Gastroesophageal sphincter (tissue), 4 donors: ENCODE results near the gene AKAP4. TPM values are rescaled to one million over a fixed set of nuclear protein-coding genes. Genes with fewer than 3 reads are reported as not detected.

ENCODE experiments used
- ATAC-seq: fragments of 150-250 bp; one replicate; pipeline ENCODE4 v1.9.1; 2016; ENCODE audit warnings: mild to moderate bottlenecking, moderate library complexity
- H3K27ac ChIP-seq, 4 donors: fragments of 200-600 bp; sonication (generic) in 3 of 4; 1 replicate in 3 of 4; 2 replicates in 1 of 4; pipeline ENCODE4 v1.5.1; 2016 to 2019
- H3K27me3 ChIP-seq: fragments of 200-600 bp; sonication (generic); one replicate; pipeline ENCODE4 v1.5.1; 2019
- H3K36me3 ChIP-seq, 2 donors: fragments of 200-600 bp; sonication (generic); one replicate each; pipeline ENCODE4 v1.5.1; 2019; ENCODE audit warnings: control low read depth in 1 of 2
- H3K4me1 ChIP-seq, 3 donors: fragments of 200-600 bp; sonication (generic); 1 replicate in 2 of 3; 2 replicates in 1 of 3; pipeline ENCODE4 v1.5.1; 2016 to 2019; ENCODE audit warnings: control low read depth in 2 of 3
- H3K4me3 ChIP-seq, 2 donors: fragments of 200-600 bp; sonication (generic); one replicate each; pipeline ENCODE4 v1.5.1; 2019; ENCODE audit warnings: mild to moderate bottlenecking in 1 of 2, moderate library complexity in 1 of 2
- H3K9me3 ChIP-seq, 3 donors: fragments of 200-600 bp; sonication (generic); one replicate each; pipeline ENCODE4 v1.5.1; 2017 to 2019; ENCODE audit warnings: control low read depth in 2 of 3
- CTCF ChIP-seq, 4 experiments: fragments of 200-600 bp in 2 of 4; fragments of 450-650 bp in 2 of 4; sonication (generic) in 1 of 4; IDR thresholded peaks; one replicate each; pipeline ENCODE4 v1.5.1; 2017 to 2019; ENCODE audit warnings: antibody characterized with exemption in 4 of 4, mild to moderate bottlenecking in 2 of 4, moderate library complexity in 2 of 4
- EP300 ChIP-seq: sonication (generic); formaldehyde crosslinking; IDR thresholded peaks from one replicate; pipeline ENCODE4 v1.6.1; 2017; ENCODE audit warnings: antibody characterized with exemption, mild to moderate bottlenecking
- POLR2A ChIP-seq, 2 donors: fragments of 450-650 bp; IDR thresholded peaks; one replicate each; pipeline ENCODE4 v1.6.1; 2017; ENCODE audit warnings: antibody characterized with exemption in 2 of 2, mild to moderate bottlenecking in 2 of 2, moderate library complexity in 1 of 2
- POLR2AphosphoS5 ChIP-seq: sonication (generic); formaldehyde crosslinking; IDR thresholded peaks from one replicate; pipeline ENCODE4 v1.6.1; 2017; ENCODE audit warnings: antibody characterized with exemption
- WGBS, 2 donors: methylation state at CpG; one replicate each; pipeline ENCODE4 v1.1.5; 2018; ENCODE audit warnings: low coverage in 1 of 2; 5-methylcytosine and 5-hydroxymethylcytosine counted together
- small RNA-seq, 4 donors: library from RNA; depleted of rRNA; stranded (forward); fragments of <200 nt; gene quantifications; one replicate each; pipeline ENCODE3, GENCODE V24; 2016
- total RNA-seq, 4 donors: library from RNA; depleted of rRNA; stranded (reverse); fragments of >200 nt; gene quantifications; one replicate each; pipeline ENCODE4 v1.1.0, GENCODE V29; 2016

AKAP4 gene
- total RNA-seq, 4 donors from 2014 or later: not detected

- ATAC-seq: no peak
- TF ChIP-seq POLR2A (IDR thresholded peaks at IDR 0.05) (no peak), POLR2AphosphoS5 (no peak), EP300 (no peak), CTCF (IDR thresholded peaks at IDR 0.05) (no peak)
- 0 to 47% methylated on average over 1 to 3 of the region's 4 CpGs for WGBS, 2 donors
- Histone ChIP-seq H3K27me3 (no peaks in the 10 kb centered on the region), H3K4me1 (no peaks in the 10 kb centered on the region), H3K4me3 (no peak overlapping the region), H3K27ac (no peak overlapping the region), H3K9me3 (no peaks in the 10 kb centered on the region), H3K36me3 (no peaks in the 10 kb centered on the region)
Measured at GRCh38 chrX:50157545-50158135, 43.2 kb downstream of the AKAP4 start.

- no peak for TF ChIP-seq EP300
- TF ChIP-seq POLR2A (IDR thresholded peaks at IDR 0.05): no peak
- no peak for TF ChIP-seq POLR2AphosphoS5
- no peak for TF ChIP-seq CTCF (IDR thresholded peaks at IDR 0.05)
- no peaks in the 10 kb centered on the region for H3K27me3 ChIP-seq
- ATAC-seq: no peak
- no peaks in the 10 kb centered on the region for H3K9me3 ChIP-seq
- H3K36me3 ChIP-seq: no peaks in the 10 kb centered on the region
- H3K4me3 ChIP-seq: no peak overlapping the region
- WGBS, 2 donors: 57 to 100% methylated on average over 1 of the region's 1 CpG
- no peaks in the 10 kb centered on the region for H3K4me1 ChIP-seq
- no peak overlapping the region for H3K27ac ChIP-seq
Measured at GRCh38 chrX:50154429-50154828, 46.4 kb downstream of the AKAP4 start.

GRCh38 chrX:50152456-50152855 lies 48.4 kb downstream of the AKAP4 start:
- no peak for TF ChIP-seq POLR2AphosphoS5
- no peak for TF ChIP-seq POLR2A (IDR thresholded peaks at IDR 0.05)
- TF ChIP-seq CTCF (IDR thresholded peaks at IDR 0.05): no peak
- no peak for TF ChIP-seq EP300
- no peak overlapping the region for H3K4me3 ChIP-seq
- H3K9me3 ChIP-seq: no peaks in the 10 kb centered on the region
- no peak overlapping the region for H3K27ac ChIP-seq
- no peaks in the 10 kb centered on the region for H3K4me1 ChIP-seq
- no peaks in the 10 kb centered on the region for H3K27me3 ChIP-seq
- no peaks in the 10 kb centered on the region for H3K36me3 ChIP-seq
- 59 to 80% methylated on average over 1 to 2 of the region's 2 CpGs for WGBS, 2 donors
- no peak for ATAC-seq

GRCh38 chrX:50147972-50148371 lies 52.8 kb downstream of the AKAP4 start:
- TF ChIP-seq POLR2AphosphoS5: no peak
- TF ChIP-seq CTCF (IDR thresholded peaks at IDR 0.05): no peak
- no peak for TF ChIP-seq EP300
- no peak for TF ChIP-seq POLR2A (IDR thresholded peaks at IDR 0.05)
- Histone ChIP-seq H3K27ac (no peak overlapping the region), H3K36me3 (no peaks in the 10 kb centered on the region), H3K4me3 (no peak overlapping the region), H3K27me3 (no peaks in the 10 kb centered on the region), H3K4me1 (no peaks in the 10 kb centered on the region), H3K9me3 (no peaks in the 10 kb centered on the region)
- WGBS, 2 donors: 67 to 74% methylated on average over 6 of the region's 7 CpGs
- ATAC-seq: no peak

Small RNAs within 50 kb of the gene (small RNA-seq; reads per million reads assigned to genes)
- gene PYY3 (0 reads per million in 4 donors), gene RF00019 (0 reads per million in 4 donors)

Other genes with a start within 250 kb of the AKAP4 start
- gene CCNB3, start 3.8 kb upstream of the AKAP4 start, total RNA-seq: 1 to 10 TPM in 1 of 4 donors, under 1 TPM in 2, not detected in 1; 0.27 to 1.0 (median 0.40) TPM